HG03060 (cell line): ENCODE data around the gene RCC2.

Experiments
- ATAC-seq: cut with Tn5 transposase; IDR thresholded peaks from one replicate; pipeline ENCODE4 v1.9.1; 2021; ENCODE audit warnings: low read depth, moderate number of reproducible peaks; ENCODE audit not compliant: unreplicated experiment

Gene RCC2

DNA sequence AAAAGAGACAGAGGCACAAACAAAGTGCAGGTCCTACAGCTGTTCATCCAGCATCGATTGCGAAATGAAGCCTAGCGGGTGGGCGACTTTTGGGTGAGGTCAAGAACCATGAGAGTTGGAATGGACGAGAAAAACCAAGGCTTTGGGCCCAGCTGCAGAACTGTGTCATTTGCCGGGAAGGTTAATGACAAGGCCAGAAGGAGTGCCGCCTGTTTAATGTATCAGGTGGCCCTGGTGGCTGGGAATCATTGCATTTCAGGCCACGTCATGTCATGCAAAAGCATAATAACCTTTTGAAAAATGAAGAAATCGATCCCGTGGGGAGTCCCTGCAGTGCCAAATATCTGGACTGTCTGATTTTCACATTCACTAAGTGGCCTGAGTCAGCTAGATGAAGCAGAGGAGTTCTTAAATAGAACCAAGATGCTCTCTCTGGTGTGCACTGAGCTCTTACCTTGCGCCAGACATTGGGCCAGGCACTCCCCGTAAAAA, 8.1 kb upstream of the RCC2 start:
- ATAC-seq, result no peak

DNA sequence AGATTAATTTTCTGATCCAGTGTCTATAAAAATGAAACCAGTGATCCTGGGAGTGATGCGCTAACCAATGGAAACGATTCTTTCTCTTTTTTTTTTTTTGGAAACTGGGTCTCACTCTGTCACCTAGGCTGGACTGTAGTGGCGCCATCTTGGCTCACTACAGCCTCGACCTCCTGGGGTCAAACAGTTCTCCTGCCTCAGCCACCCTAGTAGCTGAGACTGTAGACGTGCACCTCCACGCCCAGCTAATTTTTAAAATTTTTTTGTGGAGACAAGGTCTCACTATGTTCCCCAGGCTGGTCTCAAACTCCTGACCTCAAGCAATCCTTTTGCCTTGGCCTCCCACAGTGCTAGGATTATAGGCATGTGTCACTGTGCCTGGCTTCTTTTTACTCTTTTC, 3.4 kb upstream of the RCC2 start:
- no peak for ATAC-seq

DNA sequence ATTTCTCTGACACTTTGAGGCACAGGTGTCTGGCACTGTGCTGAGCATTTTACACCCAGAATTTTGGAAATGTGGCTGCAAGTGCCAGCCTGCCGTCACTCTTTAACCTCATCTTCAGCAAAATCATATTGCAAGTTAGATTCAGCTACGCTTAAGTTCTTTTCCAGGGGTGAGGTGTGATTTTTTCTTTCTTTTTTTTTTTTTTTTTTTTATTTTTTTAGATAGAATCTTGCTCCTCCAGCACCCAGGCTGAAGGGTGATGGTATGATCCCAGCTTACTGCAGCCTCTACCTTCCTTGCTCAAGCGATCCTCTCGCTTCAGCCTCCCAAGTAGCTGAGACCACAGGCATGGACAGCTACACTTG, 2.5 kb upstream of the RCC2 start:
- ATAC-seq, result no peak

DNA sequence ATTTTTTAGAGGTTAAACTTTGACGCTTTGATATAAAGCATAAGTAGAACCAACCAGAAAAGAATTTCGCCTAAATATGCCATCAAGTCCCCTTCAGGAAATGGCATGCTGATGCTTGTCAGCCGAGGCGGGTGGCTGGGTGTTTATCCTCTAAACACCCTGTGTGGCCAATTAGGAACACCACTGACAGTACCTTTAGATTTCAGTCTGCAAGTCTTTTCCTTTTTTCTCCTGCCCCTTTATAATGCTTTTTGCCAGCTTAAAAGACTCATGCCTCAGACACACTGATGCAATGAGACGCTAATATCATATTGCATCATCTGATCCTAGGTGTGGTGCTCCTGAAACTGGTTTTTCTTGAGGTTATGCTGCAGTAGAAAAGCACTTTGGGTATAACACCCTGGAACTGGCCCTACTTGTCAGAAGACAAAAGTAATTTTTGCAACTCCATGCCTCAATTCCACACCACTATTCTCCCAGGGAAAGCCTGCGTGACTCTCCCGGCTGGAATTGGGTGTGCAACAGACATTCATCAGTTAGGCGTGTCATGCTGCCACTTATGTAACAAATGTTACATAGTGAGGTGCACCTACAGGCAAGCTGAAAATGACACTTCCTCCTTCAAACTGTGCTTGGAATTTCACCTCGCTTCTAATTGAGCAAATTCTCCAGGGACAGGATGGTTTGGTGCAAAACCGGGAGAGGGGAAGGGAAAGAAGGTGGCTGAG, 2.0 kb upstream of the RCC2 start:
- no peak for ATAC-seq

DNA sequence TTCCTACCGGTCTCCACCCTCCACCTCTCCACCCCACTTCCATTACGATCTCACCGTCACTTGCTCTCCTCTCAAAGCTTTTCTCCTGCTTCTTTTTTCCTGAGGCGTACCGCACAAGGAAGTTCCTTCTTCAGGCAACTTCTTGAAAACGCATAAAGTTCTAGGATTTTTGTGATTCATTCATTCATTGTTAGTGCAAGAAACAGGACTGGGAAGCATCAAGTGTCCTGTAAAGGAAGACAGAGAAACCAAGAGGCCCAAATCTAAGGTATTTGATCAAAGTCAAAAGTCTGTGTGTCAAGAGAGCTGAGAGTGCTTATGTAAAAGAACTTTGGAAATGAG, 1.3 kb upstream of the RCC2 start:
- no peak for ATAC-seq

DNA sequence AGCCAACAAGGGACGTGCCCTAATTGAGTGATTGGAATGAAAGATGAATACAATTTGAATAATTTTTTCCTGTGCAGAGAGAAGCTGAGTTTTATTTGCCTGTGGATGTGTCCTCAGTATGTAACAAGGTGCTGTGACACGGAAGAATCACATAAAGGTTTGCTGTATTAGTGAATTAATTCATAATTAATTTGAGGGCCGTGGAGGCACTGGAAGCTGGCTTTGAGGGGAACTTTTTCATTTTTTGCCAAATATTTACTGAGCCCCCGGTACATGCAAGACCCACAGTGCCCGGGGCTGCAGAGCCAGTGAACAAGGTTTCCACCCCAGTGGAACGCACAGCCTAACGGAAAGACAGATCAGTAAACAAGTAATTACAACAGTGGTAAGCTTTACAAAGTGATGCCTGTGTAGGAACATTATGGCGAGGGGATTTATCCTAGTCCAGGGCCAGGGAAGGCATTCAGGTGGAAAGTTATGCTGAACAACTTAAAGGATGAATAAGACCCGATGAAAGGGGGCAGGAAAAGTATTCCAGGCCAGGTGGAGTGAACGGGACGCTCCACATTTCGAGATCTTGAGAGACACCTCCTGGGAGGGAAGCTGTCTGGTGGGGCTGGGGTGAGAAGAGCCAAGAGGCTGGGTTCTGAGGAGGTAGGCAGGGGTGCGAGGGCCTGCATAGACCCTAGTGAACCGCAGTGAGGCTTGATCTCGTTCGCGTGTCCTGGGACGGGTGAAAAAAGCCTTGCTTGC, 773 bp upstream of the RCC2 start:
- ATAC-seq, result no peak

DNA sequence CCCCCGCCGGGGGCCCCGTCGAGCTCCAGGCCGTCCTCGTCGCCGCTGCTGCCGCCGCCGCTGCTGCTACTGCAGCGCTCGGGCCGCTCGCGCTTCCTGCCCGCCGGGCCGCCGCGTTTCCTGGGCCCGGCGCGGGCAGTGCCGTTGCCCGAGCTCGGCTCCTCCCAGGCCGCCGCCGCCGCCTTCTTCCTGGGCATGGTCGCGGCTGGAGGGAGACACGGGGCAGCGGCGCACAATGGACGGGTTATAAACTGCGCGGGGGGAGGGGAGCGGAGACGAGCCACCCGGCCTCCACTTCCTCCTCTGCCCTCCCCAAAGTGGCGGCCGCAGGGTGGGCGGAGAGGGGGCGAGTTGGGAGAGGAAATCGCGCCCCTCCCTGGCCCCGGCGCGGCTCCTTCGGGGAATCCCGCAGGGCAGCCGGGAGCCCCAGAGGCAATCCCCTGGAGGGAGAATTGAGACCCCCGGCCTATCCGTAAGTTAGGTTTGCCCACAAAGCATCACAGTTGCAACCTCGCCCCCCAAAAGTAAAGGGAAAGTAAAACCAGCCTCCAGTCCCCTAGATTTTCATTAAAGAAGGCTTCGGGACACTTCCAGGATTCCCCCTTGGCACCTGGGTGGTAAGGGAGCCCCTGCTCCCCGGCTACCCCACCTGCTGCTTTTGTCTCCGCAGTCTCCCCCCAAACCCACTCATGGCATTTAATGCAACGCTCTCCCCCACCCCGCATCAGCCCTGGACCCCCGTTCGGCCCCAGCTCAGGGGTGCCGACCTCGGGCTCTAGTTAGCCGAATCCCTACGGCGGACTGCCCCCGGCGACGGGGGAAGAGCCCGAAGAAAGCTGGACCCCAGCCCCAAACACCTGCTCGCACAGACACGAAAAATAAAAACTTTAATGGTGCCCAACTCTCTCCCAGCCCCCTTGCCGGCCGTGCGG, 893 bp downstream of the RCC2 start:
- no peak for ATAC-seq

DNA sequence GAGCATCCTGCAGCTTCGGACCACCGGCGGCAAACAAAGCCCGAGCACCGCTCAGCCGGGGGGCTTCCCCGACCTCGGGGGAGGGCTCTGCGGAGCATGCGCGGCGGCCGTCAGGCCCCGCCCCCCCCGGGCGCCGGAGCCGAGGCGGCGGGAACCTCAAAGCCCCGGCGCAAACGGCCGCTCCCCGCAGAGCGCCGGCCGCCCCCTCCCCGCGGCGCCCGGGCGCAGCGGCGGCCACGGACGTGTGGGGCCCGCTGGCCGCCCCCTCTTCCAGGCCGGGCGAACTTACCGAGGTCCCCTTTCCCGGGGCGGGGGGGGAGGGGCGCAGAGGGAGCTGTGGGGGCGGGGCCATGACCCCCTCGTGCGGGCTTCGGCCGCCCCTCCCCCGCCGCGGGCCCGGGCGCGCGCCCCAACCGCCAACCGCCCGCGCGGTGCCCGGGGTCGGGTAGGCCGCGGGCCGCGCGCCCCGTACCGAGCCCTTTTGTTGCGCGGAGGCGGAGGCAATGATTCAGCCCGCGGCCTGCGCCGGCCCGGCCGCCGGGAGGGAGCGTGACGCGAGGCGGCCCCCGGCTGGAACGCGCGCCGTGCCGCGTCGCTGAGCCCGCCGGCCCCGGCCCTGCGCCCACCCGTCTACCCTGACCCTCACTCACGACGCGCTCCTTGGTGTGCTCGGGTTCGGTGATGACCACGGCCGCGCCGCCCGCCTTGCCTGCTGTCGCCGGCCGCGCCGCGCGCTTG, 1.7 kb downstream of the RCC2 start:
- no peak for ATAC-seq

DNA sequence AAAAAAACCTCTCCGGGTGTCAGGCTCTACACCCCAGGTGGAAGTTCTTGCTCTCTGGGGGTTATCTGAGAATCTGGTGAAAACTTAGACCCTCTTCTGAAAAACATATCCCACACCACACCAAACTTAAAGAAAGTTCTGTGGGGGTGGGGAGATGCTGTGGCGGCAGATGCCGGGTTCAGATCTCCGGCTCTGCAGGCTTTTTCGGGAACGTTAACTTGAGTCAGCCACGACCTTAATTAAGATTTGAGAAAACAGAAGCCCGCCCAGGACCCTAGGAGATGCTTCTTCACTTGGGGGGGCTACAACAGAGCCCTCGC, 2.3 kb downstream of the RCC2 start:
- no peak for ATAC-seq

DNA sequence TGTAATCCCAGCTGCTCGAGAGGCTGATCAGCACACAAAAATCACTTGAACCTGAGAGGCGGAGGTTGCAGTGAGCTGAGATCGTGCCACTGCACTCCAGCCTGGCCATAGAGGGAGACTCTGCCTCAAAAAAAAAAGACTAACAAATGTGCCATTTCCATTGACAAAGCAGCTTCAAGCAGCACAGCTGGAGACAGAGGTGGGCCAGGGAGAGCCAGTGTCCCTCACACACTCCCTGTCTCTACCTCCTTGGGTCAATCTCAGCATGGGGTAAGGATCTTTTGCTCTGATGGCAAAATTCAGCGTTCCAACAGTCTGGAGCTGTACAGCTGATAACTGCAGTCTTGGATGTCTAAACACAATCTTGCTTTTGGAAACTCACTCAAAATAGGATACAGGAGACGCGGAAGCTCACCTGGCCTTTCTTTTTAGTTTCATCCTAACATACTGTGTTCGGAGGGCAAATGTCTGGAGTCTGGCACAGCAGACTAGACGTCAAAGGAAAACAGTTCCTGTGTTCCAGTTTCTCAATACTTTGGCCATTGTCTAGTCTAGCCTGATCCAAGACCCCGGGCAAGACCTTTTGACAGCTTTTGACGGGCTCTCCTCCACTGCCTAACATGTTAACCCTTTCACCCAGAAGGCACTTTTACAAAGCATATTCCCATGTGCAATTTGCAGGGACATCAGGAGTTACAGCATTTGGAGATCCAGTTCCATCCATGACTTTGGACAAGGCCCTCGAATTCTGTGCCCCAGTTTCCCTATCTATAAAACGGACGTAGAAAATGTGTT, 2.9 kb downstream of the RCC2 start:
- ATAC-seq, result no peak

DNA sequence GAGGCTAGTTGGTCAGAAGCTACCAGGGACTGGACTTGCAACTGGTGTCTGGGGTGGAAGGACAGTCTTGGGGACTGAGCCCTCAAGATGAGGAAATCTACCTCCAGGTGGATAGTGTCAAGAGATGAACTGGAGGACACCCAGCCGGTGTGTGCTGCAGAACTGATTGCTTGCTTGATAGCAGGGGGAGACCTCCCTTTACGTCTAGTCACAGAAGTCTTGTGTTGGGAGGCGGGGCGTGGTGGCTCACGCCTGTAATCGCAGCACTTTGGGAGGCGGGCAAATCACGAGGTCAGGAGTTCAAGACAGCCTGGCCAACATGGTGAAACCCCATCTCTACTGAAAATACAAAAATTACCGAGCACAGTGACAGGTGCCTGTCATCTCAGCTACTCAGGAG, 4.9 kb downstream of the RCC2 start:
- ATAC-seq, result no peak

DNA sequence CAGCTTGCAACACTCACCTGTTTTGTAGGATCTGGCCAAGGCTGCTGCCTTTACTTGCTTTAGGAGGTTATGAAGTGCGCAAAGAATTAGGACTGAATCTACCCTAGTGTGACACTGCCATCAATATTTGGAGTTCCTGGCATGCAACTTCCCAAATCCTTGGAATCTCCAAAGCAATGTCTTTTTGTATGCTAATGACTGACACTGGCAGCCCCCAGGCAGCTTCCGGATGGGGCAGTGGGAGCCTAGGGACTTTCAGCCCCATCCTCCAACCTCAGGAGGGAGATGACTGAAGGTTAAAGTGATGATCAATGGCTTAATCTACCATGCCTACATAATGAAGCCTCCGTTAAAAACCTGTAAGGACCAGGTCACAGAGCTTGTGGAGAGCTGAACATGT, 5.5 kb downstream of the RCC2 start:
- no peak for ATAC-seq

DNA sequence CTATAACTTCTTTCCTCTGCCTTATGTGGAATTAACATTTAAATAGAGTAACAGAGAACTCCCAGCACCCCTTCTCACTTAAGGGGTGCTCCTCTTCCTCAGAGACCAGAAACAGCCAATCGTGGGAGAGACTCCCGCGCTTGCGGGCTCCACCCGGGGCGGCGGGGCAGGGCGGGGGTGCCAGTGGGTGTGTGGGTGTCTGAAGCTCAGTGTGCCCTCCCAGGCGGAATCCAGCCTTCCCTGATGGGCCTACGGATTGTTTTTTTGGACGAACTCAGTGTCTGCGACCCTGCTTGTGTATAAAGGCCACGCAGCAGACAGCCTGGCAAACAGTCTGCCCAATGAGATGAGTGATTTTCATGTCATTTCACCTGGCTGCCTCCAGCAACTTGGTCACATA, 6.2 kb downstream of the RCC2 start:
- ATAC-seq, result no peak

DNA sequence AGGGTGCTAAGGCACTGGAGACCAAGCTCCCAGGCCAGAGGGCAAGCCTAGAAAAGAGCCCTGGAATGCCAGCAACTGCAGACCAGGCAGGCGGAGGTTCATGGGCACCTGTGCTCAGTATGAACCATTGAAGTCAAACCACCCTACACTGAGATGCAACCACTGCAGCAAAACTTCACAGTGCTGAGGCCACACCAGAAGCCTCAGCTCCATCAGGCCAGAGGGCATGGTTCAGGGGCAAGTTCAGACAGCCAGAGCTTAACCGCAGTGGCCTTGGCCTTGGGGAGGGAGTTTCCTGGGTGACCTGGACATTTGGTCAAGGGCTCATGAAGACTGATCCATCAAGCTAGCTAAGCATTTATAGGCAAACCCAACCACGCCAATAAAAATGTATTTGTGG, 7.1 kb downstream of the RCC2 start:
- no peak for ATAC-seq

DNA sequence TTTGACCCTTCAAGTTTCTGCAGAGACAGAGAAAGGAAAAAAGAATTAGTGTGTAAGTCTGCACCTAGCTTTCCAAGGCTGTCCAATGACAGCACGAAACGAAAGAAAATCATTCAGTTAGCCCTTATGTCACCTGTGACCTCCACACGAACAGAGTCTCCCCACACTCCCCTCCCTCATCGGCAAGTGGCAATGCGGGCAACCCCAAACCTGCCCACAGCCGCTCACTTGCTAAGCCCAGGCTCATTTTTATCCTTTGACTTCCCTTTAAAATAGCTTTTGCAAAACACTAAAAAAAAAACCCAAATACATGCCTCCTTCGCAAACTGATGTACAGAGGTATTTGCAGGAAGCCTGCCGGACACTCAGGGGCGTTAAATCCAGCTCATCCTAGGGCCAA, 10.3 kb downstream of the RCC2 start:
- ATAC-seq, result no peak

DNA sequence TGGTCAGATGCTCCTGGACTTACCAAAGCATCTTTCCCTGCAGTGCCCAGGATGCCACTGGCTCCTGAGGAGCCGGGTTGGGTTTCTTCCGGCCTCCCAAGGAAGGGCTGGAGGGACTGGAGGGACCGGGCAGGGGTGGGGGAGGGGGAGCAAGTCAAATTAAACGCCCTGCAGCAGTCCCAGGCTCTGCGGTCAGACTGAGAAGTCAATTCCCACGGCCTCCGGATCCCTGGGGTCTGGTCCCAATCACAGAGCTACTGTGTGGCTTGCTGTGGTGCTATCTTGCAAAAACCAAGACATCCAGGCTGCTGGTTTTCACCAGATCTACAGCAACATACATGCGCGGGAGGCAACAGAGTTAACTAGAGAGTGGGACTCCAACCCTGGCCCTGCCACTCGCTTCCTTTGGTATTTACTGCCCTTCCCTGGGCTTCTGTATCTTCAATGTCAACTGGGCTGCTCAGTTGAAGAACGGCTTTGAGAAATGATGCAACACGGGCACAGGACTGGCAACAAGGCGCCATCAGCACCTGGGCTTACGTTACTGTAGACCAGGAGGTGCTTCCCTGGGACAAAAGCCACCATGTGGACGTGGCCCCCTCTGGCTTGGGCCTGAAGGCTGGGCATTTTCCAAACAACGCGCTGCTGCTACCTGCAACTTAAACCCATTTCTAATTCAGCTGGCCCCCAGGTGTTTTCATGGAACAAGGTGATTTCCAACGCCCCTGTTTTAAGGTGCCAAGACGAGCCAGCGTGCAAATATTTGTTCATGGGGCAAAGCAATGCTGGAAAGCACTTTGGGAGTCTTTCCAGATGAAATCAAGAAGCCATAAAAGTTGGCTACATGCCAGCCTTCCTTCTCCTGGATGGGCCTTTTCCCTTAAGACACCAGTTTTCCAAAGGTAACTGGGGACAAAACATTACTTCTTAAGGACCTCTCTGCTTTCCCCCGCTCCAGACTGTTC, 11.5 kb downstream of the RCC2 start:
- ATAC-seq, result no peak

DNA sequence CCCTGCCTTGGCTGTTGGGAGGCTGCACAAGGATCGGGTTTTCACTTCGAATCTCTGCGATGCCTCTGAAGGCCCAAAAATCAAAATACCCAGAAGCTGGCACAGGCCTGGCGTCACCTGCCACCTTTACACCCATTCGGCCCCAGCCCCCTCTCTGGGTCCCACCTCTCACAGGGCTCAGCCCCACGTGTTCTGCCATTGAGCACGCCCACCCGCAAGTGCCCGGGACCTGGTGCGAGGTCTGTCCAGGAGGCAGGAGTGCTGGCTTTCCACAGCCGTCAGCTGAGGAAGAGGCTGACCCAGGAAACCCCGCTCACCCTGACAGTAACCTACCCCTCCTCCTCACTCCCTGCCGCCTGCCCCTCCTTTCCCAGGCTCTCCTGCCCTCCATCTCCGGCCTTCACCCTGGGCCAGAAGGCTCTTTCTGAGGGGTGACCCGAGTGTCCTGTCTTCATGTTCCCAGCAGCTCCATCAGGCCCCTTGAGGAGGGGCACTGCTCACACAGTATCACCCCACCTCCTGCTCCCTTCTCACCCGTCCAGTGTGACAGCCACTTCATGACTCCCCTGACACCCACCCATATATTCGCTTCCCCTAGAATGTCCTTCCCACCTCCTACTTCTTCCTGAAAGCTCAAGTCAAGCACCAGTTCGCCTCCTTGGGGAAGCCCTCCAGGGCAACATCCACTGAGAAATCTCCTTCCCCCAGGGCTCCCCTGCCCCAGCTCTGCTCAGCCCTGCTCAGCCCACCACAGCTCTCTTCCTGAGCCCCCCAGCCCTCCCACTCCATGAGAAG, 13.5 kb downstream of the RCC2 start:
- no peak for ATAC-seq

DNA sequence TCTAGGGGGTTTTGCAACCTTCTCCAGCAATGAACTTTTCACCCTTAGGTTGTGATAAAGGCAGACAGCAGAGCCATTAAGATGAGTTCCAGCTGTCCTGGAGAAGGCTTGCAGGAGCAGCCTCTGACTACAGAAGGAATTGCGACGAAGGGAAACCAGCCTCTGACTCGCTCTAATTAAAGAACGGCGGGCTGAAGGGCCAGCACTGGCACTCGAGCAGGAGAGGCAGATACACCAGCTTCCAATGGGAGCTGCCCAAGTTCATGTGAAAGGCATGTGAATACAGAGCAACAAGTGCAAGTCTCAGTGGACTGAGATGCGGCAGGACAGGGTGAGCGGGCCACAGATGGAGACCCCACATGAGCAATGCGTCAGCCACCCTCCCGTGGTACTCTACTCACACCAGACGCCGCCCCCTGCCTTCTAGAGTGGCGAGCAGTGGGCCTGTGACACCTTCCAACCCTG, 15.7 kb downstream of the RCC2 start:
- ATAC-seq, result no peak
